H9 (cell line): ENCODE results near the gene INPP5A. TPM values are rescaled to one million over a fixed set of nuclear protein-coding genes. Genes with fewer than 3 reads are reported as not detected.

Experiments
- DNase-seq: peaks from one replicate; pipeline ENCODE4 v3.0.0-alpha.2; 2017
- H2AFZ ChIP-seq: one replicate; pipeline ENCODE4 v1.6.1; 2013; ENCODE audit warnings: mild to moderate bottlenecking, low read length, control low read depth, moderate library complexity
- H2AK5ac ChIP-seq: 2 replicates; pipeline ENCODE4 v1.6.1; 2013; ENCODE audit warnings: low read length, control low read depth, mixed read lengths; ENCODE audit not compliant: insufficient read length
- H2BK120ac ChIP-seq: one replicate; pipeline ENCODE4 v1.6.1; 2013; ENCODE audit warnings: low read depth, mild to moderate bottlenecking, low read length, control low read depth, inconsistent platforms; ENCODE audit not compliant: poor library complexity, severe bottlenecking
- H2BK12ac ChIP-seq: 2 replicates; pipeline ENCODE4 v1.6.1; 2013; ENCODE audit warnings: low read length, control low read depth, mixed read lengths, low read depth; ENCODE audit not compliant: insufficient read length
- H2BK15ac ChIP-seq: 2 replicates; pipeline ENCODE4 v1.6.1; 2013; ENCODE audit warnings: low read depth, low read length, control low read depth
- H2BK20ac ChIP-seq: one replicate; pipeline ENCODE4 v1.6.1; 2013; ENCODE audit warnings: low read depth, mild to moderate bottlenecking, low read length, control low read depth, inconsistent platforms; ENCODE audit not compliant: poor library complexity, severe bottlenecking
- H2BK5ac ChIP-seq: 2 replicates; pipeline ENCODE4 v1.6.1; 2013; ENCODE audit warnings: low read length, control low read depth, mixed read lengths; ENCODE audit not compliant: insufficient read length
- H3K14ac ChIP-seq: 2 replicates; pipeline ENCODE4 v1.6.1; 2013; ENCODE audit warnings: low read length, control low read depth; ENCODE audit not compliant: insufficient read depth
- H3K18ac ChIP-seq: 2 replicates; pipeline ENCODE4 v1.6.1; 2013; ENCODE audit warnings: low read depth, mild to moderate bottlenecking, mixed read lengths, low read length, control low read depth; ENCODE audit not compliant: insufficient read length
- H3K23ac ChIP-seq: 2 replicates; pipeline ENCODE4 v1.6.1; 2013; ENCODE audit warnings: low read length, control low read depth, mixed read lengths, low read depth; ENCODE audit not compliant: insufficient read length
- H3K23me2 ChIP-seq: 2 replicates; pipeline ENCODE4 v1.6.1; 2013; ENCODE audit warnings: low read depth, mild to moderate bottlenecking, mixed read lengths, low read length, control low read depth; ENCODE audit not compliant: insufficient read length, poor library complexity, severe bottlenecking
- H3K27ac ChIP-seq: 2 replicates; pipeline ENCODE4 v1.5.1; 2013; ENCODE audit warnings: low read length, control low read depth, mixed read lengths, low read depth; ENCODE audit not compliant: insufficient read length
- H3K27me3 ChIP-seq: 2 replicates; pipeline ENCODE4 v1.6.1; 2013; ENCODE audit warnings: low read length, control low read depth, inconsistent platforms; ENCODE audit not compliant: insufficient read depth
- H3K4ac ChIP-seq: 2 replicates; pipeline ENCODE4 v1.6.1; 2013; ENCODE audit warnings: low read depth, mild to moderate bottlenecking, control low read depth, inconsistent platforms, low read length, moderate library complexity
- H3K4me1 ChIP-seq: 2 replicates; pipeline ENCODE4 v1.6.1; 2013; ENCODE audit warnings: low read length, control low read depth, inconsistent platforms; ENCODE audit not compliant: insufficient read depth
- H3K4me2 ChIP-seq: 2 replicates; pipeline ENCODE4 v1.6.1; 2013; ENCODE audit warnings: low read length, control low read depth, mixed read lengths; ENCODE audit not compliant: insufficient read length, insufficient read depth
- H3K56ac ChIP-seq: 2 replicates; pipeline ENCODE4 v1.6.1; 2013; ENCODE audit warnings: low read depth, mild to moderate bottlenecking, mixed read lengths, low read length, control low read depth; ENCODE audit not compliant: insufficient read length
- H3K79me1 ChIP-seq: 2 replicates; pipeline ENCODE4 v1.6.1; 2013; ENCODE audit warnings: low read depth, mild to moderate bottlenecking, moderate library complexity, low read length, control low read depth, inconsistent platforms; ENCODE audit not compliant: insufficient read depth, poor library complexity, severe bottlenecking
- H3K79me2 ChIP-seq: 2 replicates; pipeline ENCODE4 v1.6.1; 2013; ENCODE audit warnings: low read length, control low read depth, inconsistent platforms; ENCODE audit not compliant: insufficient read depth
- H3K9ac ChIP-seq: 2 replicates; pipeline ENCODE4 v1.6.1; 2013; ENCODE audit warnings: low read length, control low read depth, mixed read lengths; ENCODE audit not compliant: insufficient read length; ENCODE audit errors: extremely low read depth
- H3K9me3 ChIP-seq: one replicate; pipeline ENCODE4 v1.6.1; 2013; ENCODE audit warnings: low read depth, low read length, inconsistent platforms; ENCODE audit not compliant: control insufficient read depth
- H3T11ph ChIP-seq: one replicate; pipeline ENCODE4 v1.6.1; 2013; ENCODE audit warnings: mild to moderate bottlenecking, low read length, control low read depth, inconsistent platforms
- H4K20me1 ChIP-seq: one replicate; pipeline ENCODE4 v1.6.1; 2013; ENCODE audit not compliant: control insufficient read depth, insufficient read length, insufficient read depth
- H4K5ac ChIP-seq: 2 replicates; pipeline ENCODE4 v1.6.1; 2013; ENCODE audit warnings: low read depth, mild to moderate bottlenecking, mixed read lengths, low read length, control low read depth; ENCODE audit not compliant: insufficient read length
- H4K8ac ChIP-seq: replicated peaks from 2 replicates; pipeline ENCODE4 v1.6.1; 2013; ENCODE audit warnings: low read length, control low read depth, mixed read lengths, low read depth; ENCODE audit not compliant: insufficient read length
- H4K91ac ChIP-seq: 2 replicates; pipeline ENCODE4 v1.6.1; 2013; ENCODE audit warnings: low read depth, mild to moderate bottlenecking, moderate library complexity, mixed read lengths, low read length, control low read depth; ENCODE audit not compliant: insufficient read length
- H3K27ac Mint-ChIP-seq, 3 experiments: 2 replicates in 2 of 3; 3 replicates in 1 of 3; pipeline ENCODE4 v1.8.0; 2020 to 2021; ENCODE audit warnings: mixed read lengths in 3 of 3, mild to moderate bottlenecking in 1 of 3, moderate library complexity in 1 of 3
- H3K27me3 Mint-ChIP-seq: 2 replicates; pipeline ENCODE4 v1.8.0; 2021; ENCODE audit warnings: low read depth, mild to moderate bottlenecking, moderate library complexity, mixed read lengths
- H3K36me3 Mint-ChIP-seq, 3 experiments: 2 replicates in 2 of 3; 3 replicates in 1 of 3; pipeline ENCODE4 v1.8.0; 2020 to 2021; ENCODE audit warnings: low read depth in 3 of 3, mixed read lengths in 3 of 3; ENCODE audit not compliant: insufficient read depth in 1 of 3
- H3K4me1 Mint-ChIP-seq, 2 experiments: 2 replicates each; pipeline ENCODE4 v1.8.0; 2020; ENCODE audit warnings: mixed read lengths in 2 of 2
- H3K4me3 Mint-ChIP-seq, 2 experiments: 2 replicates in 1 of 2; 3 replicates in 1 of 2; pipeline ENCODE4 v1.8.0; 2020 to 2021; ENCODE audit warnings: mild to moderate bottlenecking in 2 of 2, mixed read lengths in 2 of 2, moderate library complexity in 1 of 2
- H3K9me3 Mint-ChIP-seq, 2 experiments: 2 replicates in 1 of 2; 3 replicates in 1 of 2; pipeline ENCODE4 v1.8.0; 2020; ENCODE audit warnings: mild to moderate bottlenecking in 2 of 2, mixed read lengths in 2 of 2, moderate library complexity in 1 of 2
- WGBS: extraction: QIAGEN DNeasy Blood & Tissue Kit; methylation state at CpG from one replicate; pipeline ENCODE4 v1.1.7; 2013; ENCODE audit warnings: missing lambda C conversion rate, low lambda C conversion rate, mixed read lengths; ENCODE audit not compliant: insufficient read length; ENCODE audit errors: extremely low coverage; 5-methylcytosine and 5-hydroxymethylcytosine counted together
- total RNA-seq: library from RNA; stranded (reverse); gene quantifications from 2 replicates; pipeline ENCODE4 v1.2.1, GENCODE V29; 2021
- TF ChIP-seq, protein P1 (sequence below): fragments of 200-600 bp; sonication (generic); conservative IDR thresholded peaks from 3 replicates; pipeline ENCODE4 v1.8.0; 2021; ENCODE audit warnings: antibody characterized with exemption, mild to moderate bottlenecking

INPP5A gene
- total RNA-seq, 1 experiment from 2014 or later, result 17.7 TPM

DNA sequence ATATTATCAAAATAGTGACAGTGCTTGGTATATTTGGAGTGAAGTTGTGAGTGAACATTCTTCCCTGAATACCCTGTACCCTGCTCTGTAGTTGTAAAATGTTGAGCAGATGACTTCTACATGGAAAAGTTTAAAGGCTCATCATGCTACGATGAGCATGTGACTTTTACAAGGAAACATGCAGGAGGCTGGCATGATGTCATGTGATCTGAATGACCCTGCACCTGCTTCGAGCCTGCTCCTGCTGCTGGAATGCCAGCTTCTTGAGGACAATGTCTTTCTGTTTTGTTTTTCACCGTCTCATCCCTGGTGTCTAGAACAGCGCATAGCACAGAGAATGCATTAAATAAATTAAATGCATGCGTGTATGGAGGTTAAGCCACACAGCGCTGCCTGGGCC, 5.4 kb upstream of the INPP5A start:
- Mint-ChIP-seq H3K4me3 (no peak overlapping the region), H3K9me3 (peaks cover 15 to 18% of the 10 kb centered on the region in 2 experiments; a peak in 4 of 5 replicates), H3K4me1 (peaks cover 13 to 25% of the 10 kb centered on the region in 2 experiments), H3K27ac (no peak overlapping the region), H3K27me3 (peaks cover 74% of the 10 kb centered on the region), H3K36me3 (peaks cover 5 to 7% (median 6%) of the 10 kb centered on the region in 3 experiments; a peak in 4 of 7 replicates)
- Histone ChIP-seq H2AK5ac (no peak overlapping the region), H4K5ac (no peak overlapping the region), H3K23me2 (peaks cover 3% of the 10 kb centered on the region), H3K56ac (no peak overlapping the region), H3K27me3 (no peaks in the 10 kb centered on the region; the same call in 1 of the 2 replicates), H3K4me2 (no peak overlapping the region), H3K79me1 (no peaks in the 10 kb centered on the region), H3K23ac (no peak overlapping the region), H2BK15ac (no peak overlapping the region), H3K4ac (no peak overlapping the region), H3K79me2 (no peaks in the 10 kb centered on the region), H3T11ph (no peak overlapping the region), H3K9me3 (no peaks in the 10 kb centered on the region), H2AFZ (no peak overlapping the region), H2BK12ac (no peak overlapping the region), H3K14ac (no peak overlapping the region), H3K18ac (no peak overlapping the region), H3K27ac (no peak overlapping the region), H2BK5ac (no peak overlapping the region), H4K91ac (no peak overlapping the region), H4K20me1 (peaks cover 3% of the 10 kb centered on the region), H4K8ac (no peak overlapping the region), H2BK20ac (no peak overlapping the region), H3K9ac (no peak overlapping the region), H2BK120ac (no peak overlapping the region), H3K4me1 (no peaks in the 10 kb centered on the region; the same call in 1 of the 2 replicates)
- WGBS, result no CpG with 5 or more reads among the region's 6 CpGs
- DNase-seq, result no peak
- TF ChIP-seq, protein P1, sequence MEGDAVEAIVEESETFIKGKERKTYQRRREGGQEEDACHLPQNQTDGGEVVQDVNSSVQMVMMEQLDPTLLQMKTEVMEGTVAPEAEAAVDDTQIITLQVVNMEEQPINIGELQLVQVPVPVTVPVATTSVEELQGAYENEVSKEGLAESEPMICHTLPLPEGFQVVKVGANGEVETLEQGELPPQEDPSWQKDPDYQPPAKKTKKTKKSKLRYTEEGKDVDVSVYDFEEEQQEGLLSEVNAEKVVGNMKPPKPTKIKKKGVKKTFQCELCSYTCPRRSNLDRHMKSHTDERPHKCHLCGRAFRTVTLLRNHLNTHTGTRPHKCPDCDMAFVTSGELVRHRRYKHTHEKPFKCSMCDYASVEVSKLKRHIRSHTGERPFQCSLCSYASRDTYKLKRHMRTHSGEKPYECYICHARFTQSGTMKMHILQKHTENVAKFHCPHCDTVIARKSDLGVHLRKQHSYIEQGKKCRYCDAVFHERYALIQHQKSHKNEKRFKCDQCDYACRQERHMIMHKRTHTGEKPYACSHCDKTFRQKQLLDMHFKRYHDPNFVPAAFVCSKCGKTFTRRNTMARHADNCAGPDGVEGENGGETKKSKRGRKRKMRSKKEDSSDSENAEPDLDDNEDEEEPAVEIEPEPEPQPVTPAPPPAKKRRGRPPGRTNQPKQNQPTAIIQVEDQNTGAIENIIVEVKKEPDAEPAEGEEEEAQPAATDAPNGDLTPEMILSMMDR, result no peak
